Endometrium (tissue), 2 donors: Measurements from ENCODE around the gene NIPAL3.
"Not testable (repeated sequence)": the region's sequence is repeated elsewhere in the genome, so short reads cannot be mapped to it uniquely, and the experiment has no call there.

ENCODE experiments used
- FAIRE-seq: peaks from 2 replicates; lab custom pipeline; 2012; peaks lifted over from hg19 to GRCh38; lab: Jason Lieb, UNC
- donor health status: control.
- donor health status: control.

Gene NIPAL3

GRCh38 chr1:24424207-24424606 lies 8.6 kb downstream of the NIPAL3 start:
- FAIRE-seq: no peak

DNA sequence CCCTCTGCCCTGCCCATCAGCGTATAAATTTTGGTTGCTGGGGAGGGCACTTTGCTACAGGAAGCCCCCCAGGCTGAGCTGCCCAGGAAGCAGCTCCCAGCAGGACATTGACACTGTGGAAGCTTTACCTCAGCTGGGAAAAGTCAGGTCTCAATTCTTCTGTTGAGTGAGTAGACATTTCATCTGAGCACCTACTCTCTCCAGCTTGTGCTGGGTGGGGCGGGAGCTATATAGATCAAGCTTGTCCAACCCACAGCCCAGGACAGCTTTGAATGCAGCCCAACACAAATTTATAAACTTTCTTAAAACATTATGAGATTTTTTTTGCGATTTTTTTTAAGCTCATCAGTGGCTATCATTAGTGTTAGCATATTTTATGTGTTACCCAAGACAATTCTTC lies 9.4 kb downstream of the NIPAL3 start:
- no peak for FAIRE-seq

DNA sequence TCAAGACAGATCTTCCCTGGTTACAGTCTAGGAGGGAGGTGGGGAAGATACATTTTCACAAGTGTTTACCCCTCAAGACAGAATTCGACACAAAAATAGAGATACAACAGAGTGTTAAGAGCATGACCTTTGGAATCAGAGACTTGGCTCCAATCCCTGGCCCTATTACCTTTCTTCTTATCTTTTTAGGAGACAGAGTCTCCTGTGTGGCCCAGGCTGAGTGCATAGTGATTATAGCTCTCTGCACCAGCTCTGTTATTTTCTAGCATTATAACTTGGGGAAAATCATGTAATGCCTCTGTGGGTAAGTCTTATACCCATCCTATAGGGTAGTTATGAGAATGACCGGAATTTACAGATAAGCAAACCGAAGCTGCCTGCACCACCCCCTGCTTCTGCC lies 9.8 kb downstream of the NIPAL3 start:
- no peak for FAIRE-seq

GRCh38 chr1:24425922-24426321 lies 10.3 kb downstream of the NIPAL3 start:
- no peak for FAIRE-seq

GRCh38 chr1:24426744-24427544 lies 11.3 kb downstream of the NIPAL3 start:
- no peak for FAIRE-seq

DNA sequence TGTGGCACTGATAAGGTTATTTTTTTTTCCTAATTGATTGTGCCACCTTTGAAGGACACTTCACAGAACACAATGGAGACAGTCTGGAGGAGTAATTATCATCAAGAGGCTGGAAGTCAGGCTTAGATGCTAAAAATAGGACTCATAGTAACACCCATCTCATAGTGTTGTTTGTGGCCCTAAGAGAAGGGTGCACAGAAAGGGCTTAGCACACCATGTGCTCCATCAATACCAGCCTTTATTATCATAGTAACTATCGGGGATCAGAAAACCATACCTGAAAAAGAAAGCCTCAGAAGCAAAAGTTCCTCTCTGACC lies 11.9 kb downstream of the NIPAL3 start:
- FAIRE-seq: no peak

- FAIRE-seq: no peak
These were observed 20.3 kb downstream of the NIPAL3 start for GRCh38 chr1:24435782-24436365.

DNA sequence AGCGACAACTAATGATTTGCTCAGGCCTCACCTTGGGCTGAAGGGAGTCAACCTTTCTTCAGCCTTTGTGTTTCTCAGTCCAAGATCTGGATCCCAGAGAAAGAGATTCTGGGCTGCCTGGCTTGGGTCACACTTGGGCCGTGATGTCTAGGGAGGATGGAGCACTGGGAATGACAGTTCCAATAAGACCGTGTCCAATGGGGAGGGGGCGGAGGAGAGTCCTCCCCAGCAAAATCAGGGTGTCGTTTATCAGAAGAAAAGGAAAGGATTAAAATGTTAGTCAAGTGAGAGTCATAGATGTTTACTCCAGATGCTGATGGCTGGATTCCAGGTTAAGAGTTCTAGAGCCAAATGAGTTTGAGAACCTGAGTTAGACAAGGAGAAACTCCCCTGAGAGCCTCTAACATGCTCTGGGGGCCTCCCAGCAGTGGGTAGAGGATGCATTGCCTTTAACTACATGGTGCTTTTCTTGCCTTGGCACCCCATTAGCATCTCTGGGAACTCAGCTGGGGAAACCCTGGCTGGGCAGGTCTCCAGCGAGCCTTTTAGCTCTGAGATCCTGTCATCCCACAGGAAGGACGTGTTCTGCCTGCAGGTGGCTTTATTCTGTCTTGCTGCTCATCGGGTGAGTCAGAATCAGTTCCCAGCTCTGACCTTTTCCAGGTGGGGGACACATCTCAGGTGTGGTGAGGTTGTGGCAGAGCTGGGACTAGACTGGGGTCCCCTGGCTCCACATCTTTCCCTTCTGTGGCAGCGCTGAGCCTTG lies 22.2 kb downstream of the NIPAL3 start:
- FAIRE-seq: no peak

DNA sequence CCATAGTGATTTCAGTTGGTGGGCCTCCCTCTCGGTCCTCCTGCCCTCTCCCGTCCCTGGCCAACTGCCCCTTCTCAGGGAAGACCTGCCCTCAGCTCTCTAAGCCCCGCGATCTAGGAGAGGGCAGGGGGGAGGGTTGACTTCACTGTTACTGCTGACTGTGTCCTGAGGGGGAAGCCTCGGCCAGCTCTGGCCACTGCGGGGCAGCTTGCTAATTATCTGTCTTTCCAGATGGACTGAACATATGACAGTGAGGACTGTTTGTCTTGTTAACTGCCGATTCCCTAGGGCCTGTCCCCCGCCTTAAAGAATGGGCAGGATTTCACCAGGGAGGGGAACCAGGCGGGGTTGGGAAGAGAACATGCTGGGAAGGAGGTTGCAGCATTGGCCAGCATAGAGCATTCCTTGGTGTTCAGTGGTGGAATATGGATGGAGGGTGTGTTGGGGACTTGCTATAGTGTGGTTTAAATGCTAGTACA lies 22.9 kb downstream of the NIPAL3 start:
- FAIRE-seq: no peak

- no peak for FAIRE-seq
These were observed 24.8 kb downstream of the NIPAL3 start for GRCh38 chr1:24440436-24440835.

- FAIRE-seq: no peak
These were observed 25.9 kb downstream of the NIPAL3 start for GRCh38 chr1:24441480-24441879.

DNA sequence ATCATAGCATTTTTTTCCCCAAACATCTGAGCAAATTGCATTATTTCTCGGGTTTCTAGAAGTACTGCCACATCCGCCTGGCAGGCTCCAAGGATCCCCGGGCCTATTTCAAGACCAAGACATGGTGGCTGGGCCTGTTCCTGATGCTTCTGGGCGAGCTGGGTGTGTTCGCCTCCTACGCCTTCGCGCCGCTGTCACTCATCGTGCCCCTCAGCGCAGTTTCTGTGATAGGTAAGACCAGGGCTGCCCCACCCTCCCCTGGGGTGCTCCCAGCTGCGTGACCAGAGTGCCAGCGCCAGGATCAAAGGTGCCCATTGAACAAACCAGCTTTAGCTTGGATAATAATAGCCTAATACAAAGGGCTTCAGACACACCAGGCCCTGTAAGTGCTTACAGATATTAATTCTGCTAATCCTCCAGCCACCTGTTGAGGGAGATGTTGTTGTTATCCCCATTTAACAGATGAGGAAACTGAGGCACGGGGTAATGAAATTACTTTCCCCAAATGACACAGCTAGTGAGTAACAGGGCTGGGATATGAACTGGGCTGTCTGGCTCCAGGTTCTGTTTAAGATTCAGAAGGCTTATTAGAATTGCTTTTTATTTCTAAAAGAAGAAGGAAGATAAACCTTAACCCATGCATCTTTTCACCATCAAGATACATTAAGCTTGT lies 26.5 kb downstream of the NIPAL3 start:
- no peak for FAIRE-seq

GRCh38 chr1:24442764-24443163 lies 27.2 kb downstream of the NIPAL3 start:
- no peak for FAIRE-seq

- FAIRE-seq: no peak
These were observed 27.6 kb downstream of the NIPAL3 start for GRCh38 chr1:24443241-24443656.

DNA sequence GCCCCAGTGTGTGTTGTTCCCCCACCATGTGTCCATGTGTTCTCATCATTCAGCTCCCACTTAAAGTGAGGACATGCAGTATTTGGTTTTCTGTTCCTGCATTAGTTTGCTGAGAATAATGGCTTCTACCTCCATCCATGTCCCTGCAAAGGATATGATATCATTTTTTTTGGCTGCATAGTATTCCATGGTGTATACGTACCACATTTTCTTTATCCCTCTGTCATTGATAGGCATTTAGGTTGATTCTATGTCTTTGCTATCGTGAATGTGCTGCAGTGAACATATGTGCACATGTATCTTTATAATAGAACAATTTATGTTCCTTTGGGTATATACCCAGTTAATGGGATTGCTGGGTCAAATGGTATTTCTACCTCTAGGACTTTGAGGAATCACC lies 30.8 kb downstream of the NIPAL3 start:
- FAIRE-seq: not testable (repeated sequence)

GRCh38 chr1:24450316-24450715 lies 34.7 kb downstream of the NIPAL3 start:
- no peak for FAIRE-seq

- FAIRE-seq: no peak
These were observed 35.3 kb downstream of the NIPAL3 start for GRCh38 chr1:24450857-24451397.

GRCh38 chr1:24451746-24452145 lies 36.1 kb downstream of the NIPAL3 start:
- FAIRE-seq: no peak

GRCh38 chr1:24452922-24453485 lies 37.4 kb downstream of the NIPAL3 start:
- FAIRE-seq: no peak

GRCh38 chr1:24454673-24455072 lies 39.1 kb downstream of the NIPAL3 start:
- no peak for FAIRE-seq

DNA sequence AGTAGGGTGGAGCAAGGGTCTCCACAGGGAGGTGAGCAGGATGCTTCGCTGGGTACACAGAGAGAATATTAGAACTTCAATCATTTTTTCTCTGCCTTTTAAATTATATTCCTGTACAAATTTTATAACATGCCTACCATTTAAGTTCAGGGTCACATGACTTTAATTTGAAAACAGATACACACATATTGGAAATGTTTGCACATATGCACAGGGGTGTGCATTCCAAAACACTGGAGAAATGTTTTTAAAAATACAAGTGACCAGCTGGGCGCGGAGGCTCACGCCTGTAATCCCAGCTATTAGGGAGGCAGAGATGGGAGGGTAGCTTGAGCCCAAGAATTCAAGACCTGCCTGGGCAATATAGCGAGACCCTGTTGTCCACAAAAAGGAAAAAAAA lies 39.7 kb downstream of the NIPAL3 start:
- no peak for FAIRE-seq

DNA sequence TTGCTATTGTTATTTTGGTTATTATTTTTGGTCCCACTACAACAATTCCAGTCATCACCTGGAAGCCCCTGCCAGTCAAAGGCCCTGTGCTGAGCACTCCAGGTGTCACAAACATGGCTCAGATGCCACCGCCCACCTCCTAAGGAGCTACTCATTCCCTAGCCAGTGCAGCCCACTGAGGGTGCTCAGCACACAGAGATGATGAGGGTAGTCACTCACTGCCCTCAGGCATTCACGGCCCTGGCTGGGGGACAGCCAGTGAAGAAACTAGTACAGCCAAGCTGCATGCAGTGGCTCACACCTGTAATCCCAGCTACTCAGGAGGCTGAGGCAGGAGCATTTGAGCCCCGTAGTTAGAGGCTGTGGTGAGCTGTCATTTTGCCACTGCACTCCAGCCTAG lies 42.3 kb downstream of the NIPAL3 start:
- FAIRE-seq: no peak
